Mesendoderm (in vitro differentiated cells): ENCODE results near the gene CDKN2B.
A peak's percentile ranks its signal among the peaks of the same experiment; 100 is the strongest.

Experiments
- DNase-seq: peaks from one replicate; pipeline ENCODE4 v3.0.0; 2013
- H2AK5ac ChIP-seq: 2 replicates; pipeline ENCODE4 v1.6.1; 2013; ENCODE audit warnings: low read length, inconsistent platforms
- H2BK120ac ChIP-seq: 2 replicates; pipeline ENCODE4 v1.6.1; 2013; ENCODE audit warnings: low read depth, mild to moderate bottlenecking, low read length, moderate library complexity, mixed read lengths
- H2BK15ac ChIP-seq: replicated peaks from 2 replicates; pipeline ENCODE4 v1.6.1; 2013; ENCODE audit warnings: low read depth, mild to moderate bottlenecking, moderate library complexity
- H2BK5ac ChIP-seq: 2 replicates; pipeline ENCODE4 v1.6.1; 2013; ENCODE audit warnings: low read length, inconsistent platforms
- H3K18ac ChIP-seq: 2 replicates; pipeline ENCODE4 v1.6.1; 2013; ENCODE audit warnings: mild to moderate bottlenecking, low read length, mixed read lengths
- H3K23ac ChIP-seq: one replicate; pipeline ENCODE4 v1.6.1; 2013; ENCODE audit warnings: low read length
- H3K27ac ChIP-seq: 2 replicates; pipeline ENCODE4 v1.5.1; 2013; ENCODE audit warnings: low read depth, mild to moderate bottlenecking, inconsistent platforms, low read length, moderate library complexity
- H3K27me3 ChIP-seq: 2 replicates; pipeline ENCODE4 v1.6.1; 2013; ENCODE audit warnings: low read length, control low read depth, mild to moderate bottlenecking, inconsistent platforms; ENCODE audit not compliant: insufficient read depth, poor library complexity
- H3K36me3 ChIP-seq: 2 replicates; pipeline ENCODE4 v1.6.1; 2013; ENCODE audit warnings: low read length, inconsistent platforms; ENCODE audit not compliant: control insufficient read depth, insufficient read depth
- H3K4ac ChIP-seq: one replicate; pipeline ENCODE4 v1.6.1; 2013; ENCODE audit warnings: low read depth, mild to moderate bottlenecking, low read length, moderate library complexity
- H3K4me1 ChIP-seq: 2 replicates; pipeline ENCODE4 v1.6.1; 2013; ENCODE audit warnings: low read depth, low read length, inconsistent platforms; ENCODE audit not compliant: control insufficient read depth
- H3K4me2 ChIP-seq: 2 replicates; pipeline ENCODE4 v1.6.1; 2013; ENCODE audit warnings: low read length
- H3K4me3 ChIP-seq: 2 replicates; pipeline ENCODE4 v1.5.1; 2013; ENCODE audit warnings: mild to moderate bottlenecking, low read length
- H3K56ac ChIP-seq: one replicate; pipeline ENCODE4 v1.6.1; 2013; ENCODE audit warnings: low read length
- H3K79me1 ChIP-seq: 2 replicates; pipeline ENCODE4 v1.6.1; 2013; ENCODE audit warnings: low read length, inconsistent platforms
- H3K79me2 ChIP-seq: 2 replicates; pipeline ENCODE4 v1.6.1; 2013; ENCODE audit warnings: mild to moderate bottlenecking, low read length; ENCODE audit not compliant: control insufficient read depth, insufficient read depth
- H3K9ac ChIP-seq: 2 replicates; pipeline ENCODE4 v1.6.1; 2013; ENCODE audit warnings: low read length, inconsistent platforms
- H4K5ac ChIP-seq: one replicate; pipeline ENCODE4 v1.6.1; 2013; ENCODE audit warnings: low read length
- H4K8ac ChIP-seq: one replicate; pipeline ENCODE4 v1.6.1; 2013; ENCODE audit warnings: low read depth, mild to moderate bottlenecking, control low read depth, low read length, moderate library complexity
- WGBS: extraction: QIAGEN DNeasy Blood & Tissue Kit; methylation state at CpG from one replicate; pipeline ENCODE4 v1.1.7; 2013; ENCODE audit warnings: low lambda C conversion rate, missing lambda C conversion rate; ENCODE audit not compliant: insufficient coverage; ENCODE audit errors: extremely low coverage; 5-methylcytosine and 5-hydroxymethylcytosine counted together

Gene CDKN2B

DNA sequence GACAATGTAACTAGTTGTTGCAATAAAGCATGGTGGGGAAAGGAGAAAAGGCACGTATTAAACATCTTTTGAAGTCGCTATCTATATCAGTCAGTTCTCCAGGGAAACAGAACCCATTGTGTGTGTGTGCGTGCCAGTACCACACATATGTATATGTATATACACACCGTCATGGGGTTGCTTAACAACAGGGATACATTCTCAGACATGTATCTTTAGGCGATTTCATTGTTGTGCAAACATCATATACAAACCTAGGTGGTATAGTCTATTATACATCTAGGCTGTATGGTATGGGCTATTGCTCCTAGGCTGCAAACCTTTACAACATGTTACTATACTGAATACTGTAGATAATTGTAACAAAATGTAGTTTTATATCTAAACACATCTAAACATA lies 12.2 kb downstream of the CDKN2B start:
- Histone ChIP-seq H3K9ac (no peak overlapping the region), H4K8ac (no peak overlapping the region), H2BK5ac (no peak overlapping the region), H3K79me1 (no peaks in the 10 kb centered on the region), H2AK5ac (no peak overlapping the region), H3K27ac (no peak overlapping the region), H3K4me3 (no peak overlapping the region), H3K56ac (no peak overlapping the region), H3K36me3 (no peaks in the 10 kb centered on the region), H4K5ac (no peak overlapping the region), H3K4me2 (no peak overlapping the region), H3K27me3 (no peaks in the 10 kb centered on the region), H3K4me1 (no peaks in the 10 kb centered on the region), H3K18ac (no peak overlapping the region), H3K79me2 (no peaks in the 10 kb centered on the region), H2BK15ac (no peak overlapping the region), H2BK120ac (no peak overlapping the region), H3K23ac (no peak overlapping the region), H3K4ac (no peak overlapping the region)
- no peak for DNase-seq
- no CpG with 5 or more reads among the region's 5 CpGs for WGBS

DNA sequence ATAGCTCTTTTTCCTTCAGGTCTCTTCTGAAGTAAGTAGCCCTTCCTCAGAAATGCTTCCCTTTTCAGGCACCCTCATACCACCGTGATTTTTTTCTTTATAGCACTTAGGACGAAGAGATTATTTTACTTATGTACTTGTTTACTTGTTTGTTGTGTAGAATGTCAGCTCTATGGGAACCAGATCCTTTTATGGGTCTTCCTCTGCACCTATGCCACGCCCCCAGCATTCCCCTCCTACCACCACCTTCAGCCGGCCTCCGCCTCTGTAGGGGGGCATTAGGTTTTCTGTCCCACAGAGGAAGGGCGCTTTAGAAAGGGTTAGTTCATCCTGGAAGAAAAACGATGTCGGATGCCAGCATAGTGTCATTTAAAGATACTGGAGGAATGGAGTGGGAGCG lies 12.7 kb downstream of the CDKN2B start:
- Histone ChIP-seq H4K8ac (no peak overlapping the region), H3K9ac (no peak overlapping the region), H3K56ac (no peak overlapping the region), H3K4me1 (no peaks in the 10 kb centered on the region), H3K79me2 (no peaks in the 10 kb centered on the region), H3K4me2 (no peak overlapping the region), H3K4me3 (no peak overlapping the region), H2BK120ac (no peak overlapping the region), H2BK5ac (no peak overlapping the region), H3K23ac (no peak overlapping the region), H3K27ac (no peak overlapping the region), H4K5ac (no peak overlapping the region), H3K79me1 (no peaks in the 10 kb centered on the region), H2AK5ac (no peak overlapping the region), H2BK15ac (no peak overlapping the region), H3K36me3 (no peaks in the 10 kb centered on the region), H3K4ac (no peak overlapping the region), H3K27me3 (no peaks in the 10 kb centered on the region), H3K18ac (no peak overlapping the region)
- peak; percentile 61 for DNase-seq
- no CpG with 5 or more reads among the region's 9 CpGs for WGBS

DNA sequence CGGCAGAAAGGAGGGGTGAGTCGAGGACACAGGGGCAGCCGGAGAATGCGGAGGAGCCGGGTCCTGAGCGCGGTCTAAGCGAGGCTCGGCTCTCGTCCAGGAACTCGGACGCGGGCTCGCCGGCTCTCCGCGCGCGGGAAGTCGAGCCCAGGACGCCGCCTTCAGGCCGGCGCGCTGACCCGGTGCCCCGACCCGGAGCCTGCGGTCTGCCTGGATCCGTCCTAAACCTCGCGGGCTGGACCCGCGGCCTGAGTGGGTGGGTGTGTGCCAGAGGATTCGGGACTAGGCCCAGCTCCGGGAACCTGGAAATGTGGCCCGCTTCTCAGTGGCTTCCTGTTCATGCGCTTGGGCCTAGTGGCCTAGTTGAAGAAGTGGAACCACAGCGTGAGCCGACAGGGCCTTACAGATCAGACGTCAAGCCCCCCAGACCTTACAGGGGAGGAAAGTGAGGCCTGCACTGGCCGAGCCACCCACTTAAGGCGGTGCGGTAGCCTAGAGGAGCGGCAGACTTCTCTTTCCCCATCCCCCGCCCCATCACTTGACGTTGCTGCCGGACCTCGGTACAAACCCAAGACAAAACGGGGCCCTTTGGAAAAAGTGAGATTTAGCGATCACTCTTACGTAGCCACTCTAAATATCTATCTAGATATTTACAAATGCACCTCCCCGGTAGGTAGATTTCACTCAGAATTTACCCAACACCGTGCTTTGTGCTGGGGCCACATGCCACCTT lies 13.3 kb downstream of the CDKN2B start:
- Histone ChIP-seq H3K27ac (no peak overlapping the region), H3K4ac (no peak overlapping the region), H3K23ac (peak overlapping the region; percentile 85), H3K27me3 (no peaks in the 10 kb centered on the region), H3K79me2 (no peaks in the 10 kb centered on the region), H2BK5ac (no peak overlapping the region), H2BK120ac (no peak overlapping the region), H3K4me2 (peak overlapping the region; percentile 99), H3K36me3 (no peaks in the 10 kb centered on the region), H3K18ac (no peak overlapping the region), H4K8ac (no peak overlapping the region), H3K79me1 (no peaks in the 10 kb centered on the region), H4K5ac (no peak overlapping the region), H3K9ac (peak overlapping the region; percentile 51), H2BK15ac (no peak overlapping the region), H3K4me3 (peak overlapping the region; percentile 50), H3K4me1 (no peaks in the 10 kb centered on the region), H3K56ac (peak overlapping the region; percentile 56), H2AK5ac (no peak overlapping the region)
- whole genome bisulfite sequencing = no CpG with 5 or more reads among the region's 54 CpGs
- DNase-seq = peak; percentile 64

DNA sequence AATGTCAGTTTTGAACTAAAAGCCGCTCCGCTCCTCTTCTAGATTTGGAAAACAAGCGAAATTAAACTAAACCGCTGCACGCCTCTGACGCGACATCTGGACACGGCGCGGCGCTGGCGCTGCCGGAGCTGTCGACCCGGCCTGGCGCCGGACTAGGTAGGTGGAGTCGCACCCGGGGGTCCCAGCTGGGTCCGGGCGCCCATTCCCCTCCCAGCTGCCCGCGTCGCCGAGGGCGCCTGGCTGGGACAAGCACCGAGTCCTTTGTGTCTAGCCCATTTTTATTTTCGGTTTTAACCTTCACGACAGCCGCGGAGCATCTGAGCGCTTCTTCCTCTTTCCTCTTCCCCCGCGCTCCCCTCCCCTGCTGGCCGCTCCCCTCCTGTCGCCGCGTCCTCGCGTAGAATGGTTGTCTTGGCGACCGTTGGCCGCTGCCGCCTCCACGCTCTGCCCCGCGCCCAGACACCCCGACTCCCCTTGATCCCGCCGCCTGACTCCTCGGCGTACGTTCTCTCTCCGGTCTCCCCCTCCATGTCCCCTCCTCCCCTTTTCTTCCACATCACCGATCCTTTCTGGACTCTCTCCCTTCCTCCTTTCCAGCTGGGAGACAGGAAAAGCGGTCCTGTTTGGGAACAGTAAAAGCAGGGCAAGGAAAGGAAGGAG lies 14.0 kb downstream of the CDKN2B start:
- peak; percentile 85 for DNase-seq
- Histone ChIP-seq H3K4me2 (peak overlapping the region; percentile 99), H4K5ac (no peak overlapping the region), H3K4me3 (peak overlapping the region; percentile 50), H3K18ac (no peak overlapping the region), H2BK120ac (no peak overlapping the region), H2BK15ac (no peak overlapping the region), H3K4ac (no peak overlapping the region), H3K79me2 (no peaks in the 10 kb centered on the region), H2BK5ac (no peak overlapping the region), H3K23ac (no peak overlapping the region), H3K4me1 (no peaks in the 10 kb centered on the region), H3K36me3 (no peaks in the 10 kb centered on the region), H3K9ac (peak overlapping the region; percentile 51), H3K56ac (peak overlapping the region; percentile 56), H4K8ac (no peak overlapping the region), H3K79me1 (no peaks in the 10 kb centered on the region), H2AK5ac (no peak overlapping the region), H3K27me3 (peaks cover 2% of the 10 kb centered on the region), H3K27ac (no peak overlapping the region)
- no CpG with 5 or more reads among the region's 56 CpGs for WGBS

DNA sequence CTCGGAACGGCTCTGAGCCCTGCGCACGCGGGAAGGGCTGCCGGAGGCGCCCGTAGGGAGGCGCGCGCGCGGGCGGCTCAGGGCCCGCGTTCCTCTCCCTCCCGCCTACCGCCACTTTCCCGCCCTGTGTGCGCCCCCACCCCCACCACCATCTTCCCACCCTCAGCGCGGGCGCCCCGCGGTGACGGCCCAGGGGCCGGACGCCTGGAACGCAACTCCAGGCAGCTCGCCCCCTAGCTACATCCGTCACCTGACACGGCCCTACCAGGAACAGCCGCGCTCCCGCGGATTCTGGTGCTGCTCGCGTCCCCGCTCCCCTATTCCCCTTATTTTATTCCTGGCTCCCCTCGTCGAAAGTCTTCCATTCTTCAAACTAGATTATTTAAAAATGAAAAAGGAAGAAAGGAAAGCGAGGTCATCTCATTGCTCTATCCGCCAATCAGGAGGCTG lies 14.5 kb downstream of the CDKN2B start, which contains the start of gene CDKN2B-AS1:
CDKN2B-AS1 (plus strand) TSS at position 236 of the 450 bp plus-strand sequence.
- H2BK5ac ChIP-seq = no peak within 1 kb of the TSS
- H3K18ac ChIP-seq = no peak within 1 kb of the TSS
- no peak within 1 kb of the TSS for H2AK5ac ChIP-seq
- H3K4me1 ChIP-seq = no peaks in the 10 kb centered on the region
- H3K36me3 ChIP-seq = no peaks in the 10 kb centered on the region
- peak within 1 kb of the TSS; percentile 50 for H3K4me3 ChIP-seq
- H3K27ac ChIP-seq = no peak within 1 kb of the TSS
- no peaks in the 10 kb centered on the region for H3K79me1 ChIP-seq
- no peak within 1 kb of the TSS for H3K4ac ChIP-seq
- peak within 1 kb of the TSS; percentile 99 for H3K4me2 ChIP-seq
- peaks cover 7% of the 10 kb centered on the region for H3K27me3 ChIP-seq
- peak within 1 kb of the TSS; percentile 59 for H3K56ac ChIP-seq
- DNase-seq = peak; percentile 59
- H2BK15ac ChIP-seq = no peak within 1 kb of the TSS
- no peak within 1 kb of the TSS for H3K23ac ChIP-seq
- no peak within 1 kb of the TSS for H4K8ac ChIP-seq
- no peak within 1 kb of the TSS for H2BK120ac ChIP-seq
- no peak within 1 kb of the TSS for H4K5ac ChIP-seq
- H3K79me2 ChIP-seq = no peaks in the 10 kb centered on the region
- WGBS = no CpG with 5 or more reads among the region's 43 CpGs
- H3K9ac ChIP-seq = peak within 1 kb of the TSS; percentile 51
